Measurements from ENCODE around the gene LDLRAD4.

LDLRAD4 gene

GRCh38 chr18:13368080-13368813, 149.7 kb downstream of the LDLRAD4 start:
- no peaks in the 10 kb centered on the region for H3K36me3 ChIP-seq (ENCODE audit: low read length)
- no peak overlapping the region for H3K9ac ChIP-seq (ENCODE audit: low read length)
- H4K20me1 ChIP-seq (ENCODE audit: low read depth, low read length), result no peaks in the 10 kb centered on the region

GRCh38 chr18:13369353-13369752, 150.8 kb downstream of the LDLRAD4 start:
- H4K20me1 ChIP-seq (ENCODE audit: low read depth, low read length), result no peaks in the 10 kb centered on the region
- H3K9me2 ChIP-seq (replicated peaks; ENCODE audit: insufficient read depth, low read length), result no peaks in the 10 kb centered on the region
- H3K36me3 ChIP-seq (ENCODE audit: low read length), result no peaks in the 10 kb centered on the region
- H3K27me3 ChIP-seq (ENCODE audit: low read length), result no peaks in the 10 kb centered on the region
- no peaks in the 10 kb centered on the region for H3F3A ChIP-seq (ENCODE audit: insufficient read depth)
- no peak for TF ChIP-seq EZH2phosphoT487 (conservative IDR thresholded peaks at IDR 0.05; ENCODE audit: low read length)
- H3K79me2 ChIP-seq (ENCODE audit: insufficient read depth, low read length), result no peaks in the 10 kb centered on the region
- no peaks in the 10 kb centered on the region for H3K9me3 ChIP-seq (ENCODE audit: insufficient read depth, low read length)
- H3K9ac ChIP-seq (ENCODE audit: low read length), result no peak overlapping the region
- no peak overlapping the region for H3K4me3 ChIP-seq (ENCODE audit: insufficient read depth, low read length, poor library complexity, severe bottlenecking)
- H2AFZ ChIP-seq (ENCODE audit: low read depth, low read length, severe bottlenecking), result no peak overlapping the region
- no peak overlapping the region for H3K27ac ChIP-seq (ENCODE audit: low read depth, low read length)
- no peak overlapping the region for H3K4me2 ChIP-seq (ENCODE audit: low read depth, low read length, poor library complexity, severe bottlenecking)

More at GRCh38 chr18:13368080-13368813, 149.7 kb downstream of the LDLRAD4 start:
- H3K27me3 ChIP-seq (ENCODE audit: low read length), result no peaks in the 10 kb centered on the region
- no peaks in the 10 kb centered on the region for H3K9me2 ChIP-seq (replicated peaks; ENCODE audit: insufficient read depth, low read length)
- H3K4me3 ChIP-seq (ENCODE audit: insufficient read depth, low read length, poor library complexity, severe bottlenecking), result no peak overlapping the region
- H3K27ac ChIP-seq (ENCODE audit: low read depth, low read length), result no peak overlapping the region
- no peaks in the 10 kb centered on the region for H3F3A ChIP-seq (ENCODE audit: insufficient read depth)
- no peaks in the 10 kb centered on the region for H3K9me3 ChIP-seq (ENCODE audit: insufficient read depth, low read length)
- H2AFZ ChIP-seq (ENCODE audit: low read depth, low read length, severe bottlenecking), result no peak overlapping the region
- TF ChIP-seq EZH2phosphoT487 (conservative IDR thresholded peaks at IDR 0.05; ENCODE audit: low read length), result no peak
- no peak for TF ChIP-seq CTCF (IDR thresholded peaks at IDR 0.05; ENCODE audit: insufficient read depth, low read length, poor library complexity, severe bottlenecking)
- H3K4me2 ChIP-seq (ENCODE audit: low read depth, low read length, poor library complexity, severe bottlenecking), result no peak overlapping the region
- no peaks in the 10 kb centered on the region for H3K79me2 ChIP-seq (ENCODE audit: insufficient read depth, low read length)

- Histone ChIP-seq H3K9ac (ENCODE audit: low read length) (no peak overlapping the region), H4K20me1 (ENCODE audit: low read depth, low read length) (no peaks in the 10 kb centered on the region), H3K36me3 (ENCODE audit: low read length) (no peaks in the 10 kb centered on the region)
Measured at GRCh38 chr18:13369756-13370510, 151.4 kb downstream of the LDLRAD4 start.

More at GRCh38 chr18:13369756-13370510, 151.4 kb downstream of the LDLRAD4 start:
- no peak overlapping the region for H3K4me3 ChIP-seq (ENCODE audit: insufficient read depth, low read length, poor library complexity, severe bottlenecking)
- no peak overlapping the region for H3K27ac ChIP-seq (ENCODE audit: low read depth, low read length)
- H3K27me3 ChIP-seq (ENCODE audit: low read length), result no peaks in the 10 kb centered on the region
- no peak for TF ChIP-seq CTCF (IDR thresholded peaks at IDR 0.05; ENCODE audit: insufficient read depth, low read length, poor library complexity, severe bottlenecking)
- H3K9me3 ChIP-seq (ENCODE audit: insufficient read depth, low read length), result no peaks in the 10 kb centered on the region
- H3K9me2 ChIP-seq (replicated peaks; ENCODE audit: insufficient read depth, low read length), result no peaks in the 10 kb centered on the region
- H3F3A ChIP-seq (ENCODE audit: insufficient read depth), result no peaks in the 10 kb centered on the region
- H3K79me2 ChIP-seq (ENCODE audit: insufficient read depth, low read length), result no peaks in the 10 kb centered on the region
- H2AFZ ChIP-seq (ENCODE audit: low read depth, low read length, severe bottlenecking), result no peak overlapping the region
- no peak overlapping the region for H3K4me2 ChIP-seq (ENCODE audit: low read depth, low read length, poor library complexity, severe bottlenecking)

Measured in SU-DHL-6 (cell line).